ENCODE measurements around the gene MED9. TPM values are rescaled to one million over a fixed set of nuclear protein-coding genes. Genes with fewer than 3 reads are reported as not detected.
A peak's percentile ranks its signal among the peaks of the same experiment; 100 is the strongest.

The MED9 gene
- total RNA-seq, 1 experiment from 2014 or later = 12.7 TPM

- CTCF ChIA-PET = interaction anchor here (1.1 to 1.4 kb wide), 2 partner anchors 15 to 43 kb away, joined by 3 to 5 read pairs; no protein-coding TSS in a partner anchor
- intact Hi-C loops (cut with micrococcal nuclease; ENCODE audit: unreplicated experiment) = no loop called here
- no peak for DNase-seq
- no peak for TF ChIP-seq CTCF (IDR thresholded peaks at IDR 0.05; ENCODE audit: unreplicated experiment)
- Mint-ChIP-seq H3K4me1 (ENCODE audit: low read depth, unreplicated experiment) (no peaks in the 10 kb centered on the region), H3K9me3 (ENCODE audit: low read depth, unreplicated experiment) (no peaks in the 10 kb centered on the region), H3K27ac (ENCODE audit: unreplicated experiment) (no peak overlapping the region), H3K36me3 (ENCODE audit: insufficient read depth, unreplicated experiment) (no peaks in the 10 kb centered on the region), H3K4me3 (ENCODE audit: low read depth, unreplicated experiment) (no peak overlapping the region), H3K27me3 (ENCODE audit: unreplicated experiment) (no peaks in the 10 kb centered on the region)
- no TSS peak for BruUV-seq (replicated peaks)
These were observed 34.5 kb downstream of the MED9 start for GRCh38 chr17:17511293-17511741.

GRCh38 chr17:17511881-17512858, 35.4 kb downstream of the MED9 start:
- H3K9me3 Mint-ChIP-seq (ENCODE audit: low read depth, unreplicated experiment) = no peaks in the 10 kb centered on the region
- TF ChIP-seq CTCF (IDR thresholded peaks at IDR 0.05; ENCODE audit: unreplicated experiment) = no peak
- no peak overlapping the region for H3K27ac Mint-ChIP-seq (ENCODE audit: unreplicated experiment)
- H3K4me3 Mint-ChIP-seq (ENCODE audit: low read depth, unreplicated experiment) = no peak overlapping the region
- H3K36me3 Mint-ChIP-seq (ENCODE audit: insufficient read depth, unreplicated experiment) = no peaks in the 10 kb centered on the region
- intact Hi-C loops (cut with micrococcal nuclease; ENCODE audit: unreplicated experiment) = no loop called here
- peak; percentile 50 for DNase-seq
- H3K27me3 Mint-ChIP-seq (ENCODE audit: unreplicated experiment) = no peaks in the 10 kb centered on the region
- BruUV-seq (replicated peaks) = no TSS peak
- no peaks in the 10 kb centered on the region for H3K4me1 Mint-ChIP-seq (ENCODE audit: low read depth, unreplicated experiment)
- CTCF ChIA-PET = interaction anchor here (0.6 to 1.4 kb wide), 2 partner anchors 15 to 1193 kb away, joined by 5 to 6 read pairs; no protein-coding TSS in a partner anchor

GRCh38 chr17:17512866-17513265, 36.1 kb downstream of the MED9 start:
- no TSS peak for BruUV-seq (replicated peaks)
- CTCF ChIA-PET = interaction anchor here (0.6 kb wide), 1 partner anchor 1194 kb away, joined by 6 read pairs; no protein-coding TSS in a partner anchor
- no peak overlapping the region for H3K27ac Mint-ChIP-seq (ENCODE audit: unreplicated experiment)
- no peaks in the 10 kb centered on the region for H3K9me3 Mint-ChIP-seq (ENCODE audit: low read depth, unreplicated experiment)
- DNase-seq = no peak
- intact Hi-C loops (cut with micrococcal nuclease; ENCODE audit: unreplicated experiment) = no loop called here
- no peak overlapping the region for H3K4me3 Mint-ChIP-seq (ENCODE audit: low read depth, unreplicated experiment)
- TF ChIP-seq CTCF (IDR thresholded peaks at IDR 0.05; ENCODE audit: unreplicated experiment) = no peak
- no peaks in the 10 kb centered on the region for H3K4me1 Mint-ChIP-seq (ENCODE audit: low read depth, unreplicated experiment)
- no peaks in the 10 kb centered on the region for H3K27me3 Mint-ChIP-seq (ENCODE audit: unreplicated experiment)
- H3K36me3 Mint-ChIP-seq (ENCODE audit: insufficient read depth, unreplicated experiment) = no peaks in the 10 kb centered on the region

GRCh38 chr17:17513626-17514025, 36.8 kb downstream of the MED9 start:
- H3K4me1 Mint-ChIP-seq (ENCODE audit: low read depth, unreplicated experiment) = no peaks in the 10 kb centered on the region
- no TSS peak for BruUV-seq (replicated peaks)
- TF ChIP-seq CTCF (IDR thresholded peaks at IDR 0.05; ENCODE audit: unreplicated experiment) = no peak
- CTCF ChIA-PET = interaction anchor here (1.1 kb wide), 1 partner anchor 25 kb away, joined by 3 read pairs; no protein-coding TSS in a partner anchor
- no peak overlapping the region for H3K27ac Mint-ChIP-seq (ENCODE audit: unreplicated experiment)
- DNase-seq = no peak
- no peaks in the 10 kb centered on the region for H3K9me3 Mint-ChIP-seq (ENCODE audit: low read depth, unreplicated experiment)
- no peaks in the 10 kb centered on the region for H3K27me3 Mint-ChIP-seq (ENCODE audit: unreplicated experiment)
- H3K4me3 Mint-ChIP-seq (ENCODE audit: low read depth, unreplicated experiment) = no peak overlapping the region
- H3K36me3 Mint-ChIP-seq (ENCODE audit: insufficient read depth, unreplicated experiment) = no peaks in the 10 kb centered on the region
- intact Hi-C loops (cut with micrococcal nuclease; ENCODE audit: unreplicated experiment) = no loop called here
